CD4-positive, alpha-beta T cell treated with Interleukin-15 for 1 hour (primary cell): ENCODE data around the gene C6orf141.

Experiments
- DNase-seq: peaks from one replicate; pipeline ENCODE4 v3.0.0-alpha.2; 2020

Gene C6orf141

DNA sequence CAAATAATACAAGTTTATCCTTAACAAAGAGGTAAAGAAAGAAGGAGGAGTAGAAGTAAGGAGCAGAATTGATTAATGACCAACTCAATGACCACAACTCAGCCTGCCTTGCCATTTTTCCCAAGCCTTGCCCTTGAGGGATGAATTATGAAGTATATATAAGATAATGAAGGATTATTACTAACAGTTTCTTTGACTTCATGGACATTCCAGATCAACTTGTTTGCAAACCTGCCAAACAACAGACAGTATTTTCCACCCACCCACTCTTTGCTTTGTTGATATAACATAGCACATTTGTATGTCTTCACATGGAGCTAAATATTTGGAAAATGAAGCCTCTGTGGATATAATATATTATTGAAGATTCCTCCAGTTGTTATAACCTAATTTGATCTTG is 9.9 kb upstream of the C6orf141 start:
- no peak for DNase-seq

DNA sequence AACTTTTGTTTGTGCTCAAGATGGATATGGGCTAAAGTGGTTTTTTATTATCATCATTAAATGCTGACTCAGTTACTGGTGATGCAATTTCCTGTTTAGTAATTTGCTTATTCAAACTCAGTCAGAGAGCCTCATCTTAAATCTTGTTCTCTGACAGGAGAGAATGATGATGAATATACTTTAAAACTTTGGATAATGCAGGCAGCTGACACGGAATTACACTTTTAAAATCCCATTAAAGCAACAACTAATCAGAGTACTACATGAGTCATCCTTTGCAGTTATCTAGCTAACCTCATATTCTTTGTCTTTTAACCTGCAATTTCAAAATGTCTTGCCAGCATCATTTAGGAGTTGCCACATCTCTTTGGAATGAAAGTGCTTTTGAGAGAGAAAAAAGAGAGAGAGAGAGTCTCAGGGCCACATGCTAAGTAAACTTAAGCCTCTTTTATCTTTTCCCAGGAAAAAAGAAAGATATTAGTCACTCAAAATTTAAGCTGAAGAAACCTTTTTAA is 9.2 kb upstream of the C6orf141 start:
- DNase-seq, result no peak

DNA sequence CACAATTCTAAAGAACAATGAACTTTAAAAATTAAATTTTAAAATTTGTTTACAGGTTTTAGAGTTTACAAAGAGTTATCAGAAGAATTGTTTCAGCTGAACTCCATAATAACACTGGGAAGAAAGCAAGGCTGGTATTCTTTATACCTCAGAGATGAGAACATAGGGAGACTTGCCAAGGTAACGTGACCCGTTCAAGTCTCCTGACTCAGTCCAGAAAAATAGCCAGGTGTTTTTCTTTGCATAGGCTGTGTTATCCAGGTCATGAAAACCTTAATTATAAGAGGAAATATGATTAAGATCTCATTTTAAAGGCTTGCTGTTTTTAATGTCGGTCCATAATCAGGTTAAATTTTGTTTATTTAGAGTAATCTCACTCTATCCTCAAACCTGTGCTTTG is 8.5 kb upstream of the C6orf141 start:
- no peak for DNase-seq

DNA sequence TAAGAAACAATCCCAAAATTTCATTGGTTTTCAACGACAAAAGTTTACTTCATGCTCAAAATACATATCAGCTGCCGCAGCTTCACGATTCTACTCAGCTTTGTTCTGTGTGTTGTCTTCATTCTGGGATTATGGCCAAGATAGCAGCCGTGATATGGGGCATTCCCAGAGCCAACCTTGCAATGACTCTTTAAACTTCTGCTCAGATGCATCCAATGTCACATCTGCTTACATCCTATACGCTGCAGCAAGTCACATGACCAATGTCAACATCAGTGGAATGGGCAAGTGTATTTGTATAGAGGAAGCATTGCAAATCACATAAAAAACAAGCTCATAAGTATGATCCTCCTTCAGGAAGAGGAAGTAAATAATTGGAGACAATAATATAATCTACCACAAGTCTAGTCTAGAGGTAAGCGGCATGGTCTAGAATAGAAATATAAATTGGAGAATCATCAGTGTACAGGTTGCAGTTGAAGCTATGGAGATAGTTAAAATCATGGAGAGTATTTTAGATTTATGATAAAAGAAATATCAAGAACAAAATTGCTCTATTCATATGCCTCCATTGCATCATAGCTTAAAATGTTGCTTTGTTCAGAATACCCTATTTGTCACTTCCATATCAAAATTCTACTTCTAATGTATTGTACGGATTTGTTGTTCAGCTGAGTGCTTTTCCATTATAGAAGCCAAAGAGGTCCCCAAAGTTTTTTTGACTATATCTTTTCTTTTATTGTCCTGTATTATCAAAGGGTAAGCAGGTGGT is 7.2 kb upstream of the C6orf141 start:
- no peak for DNase-seq

DNA sequence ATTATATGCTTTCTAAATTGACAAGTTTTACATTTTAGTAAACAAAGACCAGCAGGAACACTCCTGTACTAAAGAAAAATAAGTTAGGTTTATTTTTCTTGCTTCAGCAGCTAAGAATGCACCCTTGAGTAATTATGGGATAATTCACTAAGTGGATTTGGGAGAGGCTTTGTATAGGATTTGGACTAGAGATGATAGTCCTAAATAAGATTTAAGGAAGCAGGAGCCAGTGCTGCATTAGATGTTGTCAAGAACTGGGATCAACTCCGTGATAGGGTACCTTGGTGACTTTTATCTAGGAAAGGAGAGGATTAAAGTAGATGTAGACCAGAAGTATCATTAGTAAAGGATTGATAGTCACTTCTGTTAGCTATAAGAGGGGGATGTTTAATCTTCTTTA is 4.1 kb upstream of the C6orf141 start:
- no peak for DNase-seq

DNA sequence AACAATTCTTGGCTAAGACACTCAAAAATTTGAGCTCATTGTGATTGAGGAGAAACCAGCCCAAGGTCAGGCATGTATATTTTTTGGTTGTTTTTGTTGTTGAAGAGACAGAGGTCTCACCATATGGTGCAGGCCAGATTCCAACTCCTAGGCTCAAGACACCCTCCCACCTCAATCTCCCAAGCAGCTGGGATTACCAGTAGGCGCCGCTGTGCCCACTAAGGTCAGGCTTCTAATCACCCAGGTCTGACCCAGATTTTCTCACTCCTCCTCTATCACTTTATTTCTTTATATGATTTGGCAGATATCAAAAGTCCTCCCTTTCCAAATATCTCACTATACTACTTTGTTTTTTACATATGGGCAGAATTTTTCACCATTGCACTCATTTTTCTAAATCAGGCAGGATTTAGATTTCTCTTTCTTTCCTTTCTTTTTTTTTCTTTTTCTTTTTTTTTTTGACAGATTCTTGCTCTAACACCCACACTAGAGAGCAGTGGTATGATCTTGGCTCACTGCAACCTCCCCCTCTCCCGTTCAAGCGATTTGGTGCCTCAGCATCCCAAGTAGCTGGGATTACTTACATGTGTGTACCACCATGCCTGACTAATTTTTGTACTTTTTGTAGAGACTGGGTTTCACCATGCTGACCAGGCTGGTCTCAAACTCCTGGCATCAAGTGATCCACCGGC is 1.7 kb upstream of the C6orf141 start:
- DNase-seq, result no peak

DNA sequence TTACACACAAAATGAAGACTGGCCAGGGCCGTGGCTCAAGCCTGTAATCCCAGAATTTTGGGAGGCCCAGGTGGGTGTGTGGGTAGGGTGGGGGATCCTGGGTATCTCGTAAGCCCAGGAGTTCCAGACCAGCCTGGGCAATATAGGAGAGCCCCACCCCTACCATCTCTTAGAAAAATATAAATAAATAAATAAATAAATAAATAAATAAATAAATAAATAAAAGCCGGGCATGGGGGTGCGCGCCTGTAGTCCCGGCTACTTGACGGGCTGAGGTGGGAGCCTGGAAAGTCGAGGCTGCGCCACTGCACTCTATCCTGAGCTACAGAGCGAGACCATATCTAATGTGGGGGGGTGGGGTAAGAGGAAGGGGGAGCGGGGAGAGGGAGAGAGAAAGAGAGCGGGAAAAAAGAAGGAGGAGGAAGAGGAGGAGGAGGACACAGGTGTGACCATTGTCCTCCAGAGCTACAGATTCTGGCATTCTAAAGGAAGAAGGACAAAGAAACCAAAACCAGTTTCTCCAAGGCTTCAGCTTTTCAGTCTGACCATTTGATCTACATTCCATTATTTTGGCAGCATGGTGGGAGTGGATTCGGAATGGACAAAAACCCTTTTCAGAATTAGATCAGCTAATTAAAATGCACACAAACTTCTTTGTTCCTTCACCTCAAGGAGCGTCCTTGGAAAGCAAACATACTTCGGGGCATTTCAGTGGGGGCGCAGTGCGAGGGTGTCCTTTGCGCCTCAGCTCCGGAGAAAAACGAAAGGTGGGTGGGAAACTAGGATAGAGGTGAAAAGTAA is 577 bp upstream of the C6orf141 start:
- no peak for DNase-seq

DNA sequence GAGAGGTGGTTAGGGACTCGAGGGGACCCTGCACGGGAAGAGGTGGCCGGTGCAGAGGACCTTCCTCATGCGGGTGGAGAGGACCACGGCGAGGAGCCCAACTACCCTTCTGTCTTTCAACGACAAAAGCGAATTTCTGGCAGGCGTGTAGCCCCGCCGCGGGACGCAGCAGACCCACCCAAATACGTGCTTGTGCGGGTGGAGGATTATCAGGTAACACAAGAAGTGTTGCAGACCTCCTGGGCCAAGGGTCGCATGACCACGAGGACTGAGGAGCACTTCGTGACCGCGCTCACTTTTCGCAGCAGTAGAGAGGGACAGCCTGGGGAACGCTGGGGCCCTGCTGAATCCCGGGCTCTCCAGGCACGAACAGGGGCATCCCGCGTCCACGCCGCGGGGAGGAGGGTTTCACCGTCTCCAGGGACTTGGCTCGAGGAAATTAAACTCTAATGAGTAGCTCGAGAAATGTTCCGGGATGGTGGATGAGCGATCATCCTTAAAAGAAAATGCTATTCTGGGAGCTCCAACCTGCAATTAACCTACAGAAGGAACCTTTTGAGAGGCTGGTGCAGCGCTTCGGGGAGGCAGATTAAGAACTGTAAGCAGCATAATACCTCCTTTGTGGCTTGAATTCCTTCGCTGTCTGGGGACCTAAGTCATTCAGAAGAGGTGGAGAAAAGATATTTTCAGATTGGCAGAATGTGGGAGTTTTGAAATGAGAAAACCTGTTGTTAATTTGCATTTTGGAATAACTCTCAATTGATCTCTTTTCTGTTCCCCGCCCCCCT is 804 bp downstream of the C6orf141 start:
- no peak for DNase-seq

DNA sequence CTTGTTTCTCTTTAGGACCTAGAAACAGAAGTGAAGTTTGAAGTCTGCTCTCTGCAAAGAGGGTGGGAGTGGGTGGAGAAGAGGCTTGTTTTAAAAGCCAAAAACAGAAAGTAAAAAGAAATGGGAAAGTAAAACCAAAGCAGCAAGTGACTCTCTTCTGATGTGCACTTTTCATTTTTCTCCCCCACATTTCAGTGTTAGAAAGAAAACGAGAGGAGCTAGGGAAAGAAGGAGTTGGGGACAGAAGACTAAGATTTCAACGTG is 1.3 kb downstream of the C6orf141 start:
- DNase-seq, result no peak

DNA sequence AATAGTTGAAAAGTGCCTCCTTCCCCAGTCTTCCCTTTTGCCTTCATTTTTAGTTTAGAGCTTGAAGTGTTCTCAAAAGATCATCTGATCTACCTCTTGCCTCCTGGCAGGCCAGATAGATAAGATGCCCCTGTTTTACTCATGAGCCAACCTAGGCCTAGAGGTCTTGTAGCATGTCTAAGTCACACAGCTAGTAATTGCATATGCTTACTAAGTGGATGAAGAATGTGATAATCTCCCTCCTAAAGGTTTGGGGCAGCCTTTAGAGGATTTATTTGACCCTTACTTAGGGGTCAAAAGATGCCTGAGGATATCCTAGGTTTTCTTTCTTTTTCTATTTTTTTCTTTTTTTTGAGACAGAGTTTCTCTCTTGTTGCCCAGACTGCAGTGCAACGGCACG is 2.1 kb downstream of the C6orf141 start:
- no peak for DNase-seq

DNA sequence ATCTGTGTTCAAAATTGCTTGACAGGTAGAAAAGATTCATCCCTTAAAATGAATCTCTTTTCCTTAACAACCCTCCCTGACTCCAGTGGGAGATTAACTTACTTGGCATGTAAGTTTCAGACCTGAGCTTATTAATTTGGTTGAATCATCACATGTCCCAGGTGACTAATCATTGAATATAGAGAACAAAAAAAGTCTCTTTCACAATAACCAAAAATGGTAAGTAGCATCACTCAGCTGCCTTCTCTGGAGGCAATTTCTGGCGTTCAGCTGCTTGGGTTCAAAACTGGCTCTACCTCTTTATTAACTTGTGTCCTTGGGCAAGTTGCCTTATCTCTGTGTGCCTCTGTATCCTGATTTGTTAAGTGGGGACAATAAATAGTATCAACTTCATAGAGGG is 2.9 kb downstream of the C6orf141 start:
- DNase-seq, result no peak

DNA sequence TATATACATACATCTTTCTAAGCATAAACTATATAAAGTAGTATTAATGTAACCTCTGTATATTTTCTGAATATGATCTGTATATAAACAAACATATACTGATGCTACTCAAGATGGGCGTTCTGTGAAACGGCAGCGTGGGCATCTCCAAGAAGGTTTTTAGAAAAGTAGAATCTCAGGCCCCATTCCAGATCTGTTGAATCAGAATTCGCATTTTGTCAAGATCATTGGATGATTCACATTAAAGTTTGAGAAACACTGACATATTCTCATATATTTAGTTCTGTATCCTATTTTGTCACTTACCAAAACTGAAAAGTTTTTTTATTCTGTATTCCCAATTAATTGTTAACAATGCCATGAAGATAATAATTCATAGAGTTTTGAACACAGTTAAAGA is 5.5 kb downstream of the C6orf141 start:
- DNase-seq, result no peak

DNA sequence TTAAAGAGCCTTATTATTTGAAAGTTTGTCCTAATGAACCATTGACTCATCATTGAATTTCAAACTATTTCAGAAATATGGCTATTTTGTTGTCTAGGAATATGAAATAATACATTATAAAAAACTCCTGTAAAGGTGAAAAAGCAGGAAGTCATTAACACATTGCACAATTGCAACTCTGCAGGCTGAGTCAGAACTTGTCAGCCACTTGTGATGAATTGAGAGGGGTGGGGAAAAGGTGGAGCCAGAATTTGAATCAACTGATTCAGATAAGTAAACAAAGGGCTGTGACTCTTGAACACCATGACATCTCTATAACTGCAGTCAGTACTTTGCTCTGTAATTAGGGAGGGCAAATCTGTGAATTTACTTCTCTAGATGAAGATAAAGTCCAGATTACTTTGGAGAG is 6.0 kb downstream of the C6orf141 start:
- no peak for DNase-seq

DNA sequence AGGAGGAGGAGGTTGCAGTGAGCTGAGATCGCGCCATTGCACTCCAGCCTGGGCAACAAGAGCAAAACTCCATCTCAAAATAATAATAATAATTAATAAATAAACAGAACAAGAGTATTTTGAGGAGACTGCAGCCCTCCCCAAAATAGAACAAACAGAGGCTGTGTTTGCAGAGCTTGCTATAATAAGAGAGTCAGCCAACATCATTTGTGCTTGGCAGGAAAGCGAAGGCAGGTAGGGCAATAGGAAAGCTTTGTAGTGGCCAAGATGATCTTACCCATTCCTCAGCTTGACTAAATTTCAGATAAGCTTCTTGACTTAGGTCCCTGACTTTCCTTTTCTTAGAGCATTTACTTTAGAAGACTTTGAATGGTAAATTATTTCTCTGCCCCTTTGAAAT is 6.7 kb downstream of the C6orf141 start:
- DNase-seq, result no peak

DNA sequence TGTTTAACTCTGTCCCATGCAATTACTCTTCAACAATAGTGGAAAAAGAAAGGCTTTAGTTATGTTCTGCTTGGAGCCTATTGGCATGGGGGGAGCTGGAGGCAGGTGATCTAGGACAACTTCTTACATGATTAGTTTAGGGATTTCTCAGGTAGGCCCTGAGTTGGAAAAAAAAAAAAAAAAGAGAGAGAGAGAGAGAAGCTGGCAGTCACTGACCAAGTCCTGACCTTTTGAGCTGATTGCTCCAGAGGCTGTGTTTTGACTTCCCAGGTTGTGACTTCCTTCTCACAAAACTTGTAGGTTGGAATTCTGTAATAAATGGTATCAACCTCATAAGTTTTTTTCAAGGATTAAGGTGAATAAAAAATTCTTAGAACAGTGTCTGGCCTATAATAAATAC is 7.8 kb downstream of the C6orf141 start:
- DNase-seq, result no peak

DNA sequence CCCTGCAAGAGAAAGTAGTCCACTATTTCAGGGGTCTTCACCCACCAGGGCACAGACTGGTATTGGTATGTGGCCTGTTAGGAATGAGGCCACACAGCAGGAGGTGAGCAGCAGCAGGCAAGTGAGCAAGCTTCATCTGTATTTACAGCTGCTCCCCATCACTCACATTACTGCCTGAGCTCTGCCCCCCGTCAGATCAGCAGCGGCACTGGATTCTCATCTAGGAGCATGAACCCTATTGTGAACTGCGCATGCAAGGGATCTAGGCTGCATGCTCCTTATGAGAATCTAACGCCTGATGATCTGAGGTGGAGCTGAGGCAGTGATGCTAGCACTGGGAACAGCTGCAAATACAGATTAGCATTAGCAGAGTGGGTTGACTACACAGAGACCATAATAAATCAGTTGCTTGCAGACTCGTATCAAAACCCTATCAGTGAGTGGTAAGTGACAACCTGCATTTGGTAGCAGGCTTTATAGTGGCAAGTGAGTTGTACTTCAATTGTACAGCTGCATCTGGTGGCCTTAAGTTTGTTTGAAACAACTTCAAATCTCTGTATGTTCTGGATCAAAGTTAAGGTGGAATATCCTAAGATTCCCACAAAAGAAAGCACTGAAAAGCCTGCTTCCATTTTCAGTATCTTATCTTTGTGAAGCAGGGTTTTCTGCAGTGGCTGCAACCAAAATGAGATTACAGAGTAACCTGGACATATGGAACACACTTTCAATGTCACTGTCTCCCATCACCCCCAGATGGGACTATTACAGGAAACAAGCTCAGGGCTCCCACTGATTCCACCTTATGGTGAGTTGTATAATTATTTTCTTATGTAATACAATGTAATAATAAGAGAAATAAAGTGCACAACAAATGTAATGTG is 12.8 kb downstream of the C6orf141 start:
- DNase-seq, result no peak

DNA sequence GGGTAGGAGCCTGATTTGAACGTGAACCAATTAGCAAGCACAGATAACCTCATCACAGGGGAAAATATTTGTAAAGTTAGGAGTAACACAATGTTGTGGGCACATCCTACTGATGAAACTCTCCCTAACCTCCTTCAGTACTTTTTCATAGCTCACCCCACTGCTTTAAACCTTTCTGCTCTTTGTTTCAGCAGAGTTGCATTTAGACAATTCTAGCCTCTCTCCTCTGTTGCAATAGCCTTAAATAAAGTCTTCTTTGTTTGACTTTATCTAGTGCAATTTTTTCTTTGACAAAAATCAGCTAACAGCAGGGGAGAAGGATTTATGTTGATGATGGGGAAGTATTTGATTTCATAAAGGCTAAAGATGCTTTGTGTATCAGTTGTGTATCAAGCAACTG is 14.1 kb downstream of the C6orf141 start:
- no peak for DNase-seq

DNA sequence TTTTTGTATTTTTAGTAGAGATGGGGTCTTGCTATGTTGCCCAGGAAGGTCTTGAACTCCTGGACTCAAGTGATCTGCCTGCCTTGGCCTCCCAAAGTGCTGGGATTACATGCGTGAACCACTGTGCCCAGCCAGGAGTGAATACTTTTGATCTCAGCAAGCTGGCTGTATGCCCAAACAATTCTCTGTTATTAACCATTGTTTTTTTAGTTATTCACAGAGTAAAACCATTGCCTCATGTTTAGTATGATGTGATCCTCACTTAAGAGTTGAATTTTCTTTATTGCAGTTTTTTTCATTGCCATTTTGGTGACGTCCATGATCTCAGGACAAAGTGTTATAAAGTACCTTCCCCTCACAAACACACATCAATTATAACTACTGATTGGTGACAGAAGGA is 14.8 kb downstream of the C6orf141 start:
- no peak for DNase-seq

DNA sequence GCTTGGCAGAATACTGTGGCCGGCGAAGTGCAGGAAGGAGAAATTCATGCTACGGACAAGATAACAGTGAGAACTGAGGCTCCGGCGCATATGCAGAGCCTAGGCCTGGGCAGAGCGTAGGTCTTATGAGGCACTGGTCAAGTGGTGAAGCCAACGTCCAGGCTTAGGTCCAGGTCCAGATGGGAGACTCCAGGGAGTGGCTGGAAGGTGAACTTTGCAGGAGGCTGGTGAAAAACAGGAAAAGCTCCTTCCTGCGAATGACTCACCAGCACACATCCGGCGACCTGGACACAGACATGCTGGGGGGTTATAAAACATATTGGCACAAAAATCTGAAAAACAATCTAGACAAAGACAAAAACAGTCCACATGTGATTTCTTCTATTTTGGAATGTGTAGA is 15.4 kb downstream of the C6orf141 start:
- no peak for DNase-seq

DNA sequence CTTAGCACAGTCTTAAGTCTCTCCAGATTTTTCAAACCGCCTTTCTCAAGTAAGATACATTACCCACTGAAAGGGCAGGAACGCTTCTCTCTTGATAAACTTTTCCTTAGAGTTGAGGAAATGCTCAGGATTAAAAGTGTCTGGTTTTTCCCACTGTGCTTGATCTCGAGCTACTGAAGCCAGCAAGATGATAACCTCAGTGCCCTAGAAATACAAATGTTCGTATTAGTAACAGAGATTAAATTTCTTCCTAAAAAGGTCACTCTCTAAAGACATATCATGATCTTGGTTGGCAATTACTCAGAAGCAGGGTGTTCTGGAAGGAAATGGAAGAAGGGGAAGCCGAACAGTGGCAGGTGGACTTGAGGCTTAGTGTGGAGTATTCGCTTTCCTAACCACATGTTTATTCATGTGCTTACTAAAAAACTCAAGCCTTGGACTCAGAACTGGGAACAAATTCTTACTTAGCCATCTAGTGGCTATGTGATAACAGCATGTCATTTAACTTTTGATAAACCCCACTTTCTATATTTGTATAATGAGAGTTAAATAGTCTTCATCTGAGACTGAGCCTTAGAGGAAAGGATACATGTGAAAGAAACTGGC is 20.1 kb downstream of the C6orf141 start:
- no peak for DNase-seq

DNA sequence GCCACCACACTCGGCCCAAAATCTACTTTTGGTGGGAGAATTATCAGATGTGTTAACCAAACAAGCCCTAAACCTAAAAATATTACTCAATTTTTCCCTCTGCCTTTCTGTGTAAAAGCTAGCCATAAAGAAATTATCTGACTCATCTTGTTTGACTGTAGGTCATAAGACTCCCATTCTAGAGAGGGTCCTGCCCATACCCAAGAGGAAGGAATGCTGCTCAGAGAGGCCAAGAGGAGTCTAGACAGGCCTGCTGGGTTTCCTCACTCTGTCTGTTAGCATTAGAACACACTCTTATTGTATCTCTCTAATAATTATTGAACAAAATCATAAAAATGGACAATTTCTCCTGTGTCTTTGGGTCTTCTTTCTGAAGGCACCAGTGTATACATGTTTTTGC is 26.1 kb downstream of the C6orf141 start:
- DNase-seq, result no peak

DNA sequence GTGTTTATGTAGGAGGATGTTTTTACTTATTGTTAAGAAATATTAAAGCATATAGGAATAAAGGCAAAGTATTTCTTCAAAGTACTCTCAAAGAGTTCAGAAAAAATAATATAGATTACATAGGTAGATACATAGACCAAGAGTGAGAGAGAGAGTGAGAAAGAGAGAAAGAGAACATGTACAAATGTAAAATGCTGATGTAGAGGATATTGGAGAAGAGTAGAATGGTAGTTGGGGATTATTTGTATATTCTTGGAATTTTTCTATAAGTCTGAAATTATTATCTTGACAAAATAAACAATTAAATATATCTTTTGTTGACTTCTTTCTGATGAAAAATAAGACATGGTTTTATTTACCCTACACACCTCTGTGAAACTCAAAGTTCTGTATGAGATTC is 29.2 kb downstream of the C6orf141 start:
- no peak for DNase-seq
